PC-9 (cell line): ENCODE results near the gene METTL13. TPM values are rescaled to one million over a fixed set of nuclear protein-coding genes. Genes with fewer than 3 reads are reported as not detected.

Source experiments
- BruUV-seq: library from RNA; stranded (reverse); fragments of 400-500 nt; replicated peaks from 2 replicates; lab custom pipeline; 2021; lab: Mats Ljungman, UMichigan
- CTCF ChIA-PET: fragments of 300-600 bp; sonication (Branson Sonifier 250); formaldehyde crosslinking; loops from one replicate; lab custom pipeline; 2022; ENCODE audit warnings: antibody characterized with exemption; lab: Charles Lee
- POLR2A ChIA-PET: fragments of 300-600 bp; sonication (Branson Sonifier 250); formaldehyde crosslinking; loops from one replicate; lab custom pipeline; 2022; ENCODE audit warnings: antibody characterized with exemption; ENCODE audit not compliant: unreplicated experiment; lab: Charles Lee
- DNase-seq, 2 experiments: peaks; one replicate each; pipeline versions ENCODE4 v3.0.0 to v3.0.0-alpha.2; 2015 to 2022; ENCODE audit warnings: mixed read lengths in 1 of 2
- H2AFZ ChIP-seq: fragments of 200-600 bp; sonication (generic); 2 replicates; pipeline ENCODE4 v1.8.1; 2017; ENCODE audit warnings: antibody characterized with exemption
- H3F3A ChIP-seq: fragments of 200-600 bp; sonication (generic); 2 replicates; pipeline ENCODE4 v1.8.1; 2017; ENCODE audit warnings: antibody characterized with exemption, mild to moderate bottlenecking, low read depth; ENCODE audit not compliant: insufficient read depth
- H3K27ac ChIP-seq: fragments of 200-600 bp; sonication (generic); 2 replicates; pipeline ENCODE4 v1.6.1; 2016; ENCODE audit warnings: mixed run types
- H3K27me3 ChIP-seq: fragments of 200-600 bp; sonication (generic); 2 replicates; pipeline ENCODE4 v1.6.1; 2016; ENCODE audit warnings: low read depth, mixed run types; ENCODE audit not compliant: insufficient read depth
- H3K36me3 ChIP-seq: fragments of 200-600 bp; sonication (generic); 2 replicates; pipeline ENCODE4 v1.6.1; 2016; ENCODE audit warnings: low read depth, mixed run types
- H3K4me1 ChIP-seq: fragments of 200-600 bp; sonication (generic); replicated peaks from 2 replicates; pipeline ENCODE4 v1.6.1; 2016; ENCODE audit warnings: mixed run types; ENCODE audit not compliant: insufficient read depth
- H3K4me2 ChIP-seq: fragments of 200-600 bp; sonication (generic); 2 replicates; pipeline ENCODE4 v1.6.1; 2017; ENCODE audit warnings: mixed run types
- H3K4me3 ChIP-seq: fragments of 200-600 bp; sonication (generic); 2 replicates; pipeline ENCODE4 v1.6.1; 2016; ENCODE audit warnings: mixed run types
- H3K79me2 ChIP-seq: fragments of 200-600 bp; sonication (generic); 2 replicates; pipeline ENCODE4 v1.6.1; 2017; ENCODE audit warnings: low read depth, mixed run types
- H3K9me2 ChIP-seq: fragments of 200-600 bp; sonication (generic); 2 replicates; pipeline ENCODE4 v1.8.1; 2017; ENCODE audit warnings: mild to moderate bottlenecking; ENCODE audit not compliant: insufficient read depth
- H3K9me3 ChIP-seq: fragments of 200-600 bp; sonication (generic); 2 replicates; pipeline ENCODE4 v1.8.1; 2016; ENCODE audit warnings: low read depth; ENCODE audit not compliant: insufficient read depth
- H4K20me1 ChIP-seq: fragments of 200-600 bp; sonication (generic); 2 replicates; pipeline ENCODE4 v1.8.1; 2017; ENCODE audit not compliant: insufficient read depth
- CTCF ChIP-seq: fragments of 200-600 bp; sonication (generic); conservative IDR thresholded peaks from 2 replicates; pipeline ENCODE4 v1.6.1; 2017; ENCODE audit warnings: mixed run types, antibody characterized with exemption, mild to moderate bottlenecking, moderate library complexity
- EZH2 ChIP-seq: fragments of 200-600 bp; sonication (generic); IDR thresholded peaks from 2 replicates; pipeline ENCODE4 v1.8.0; 2017; ENCODE audit warnings: antibody characterized with exemption, low read depth
- intact Hi-C: fragments of 100-400 bp; cut with micrococcal nuclease; formaldehyde crosslinking; loops from one replicate; pipeline ENCODE4 v1.10.0; 2022; ENCODE audit not compliant: unreplicated experiment
- total RNA-seq: library from RNA; stranded (reverse); gene quantifications from 2 replicates; pipeline ENCODE4 v1.2.3, GENCODE V29; 2021

The METTL13 gene
- total RNA-seq, 1 experiment from 2014 or later, result 32.2 TPM

- ChIA-PET POLR2A (no interaction called here), CTCF (interaction anchor here (0.7 kb wide), 1 partner anchor 653 kb away, joined by 3 read pairs; no protein-coding TSS in a partner anchor)
- H3K9me2 ChIP-seq, result no peaks in the 10 kb centered on the region
- no peak overlapping the region for H2AFZ ChIP-seq
- intact Hi-C loops, result no loop called here
- no peak for TF ChIP-seq EZH2
- no peak for TF ChIP-seq CTCF
- no peaks in the 10 kb centered on the region for H4K20me1 ChIP-seq
- no peaks in the 10 kb centered on the region for H3K36me3 ChIP-seq
- H3K27me3 ChIP-seq, result peaks cover 5% of the 10 kb centered on the region; the same call in 1 of the 2 replicates
- no peaks in the 10 kb centered on the region; the same call in 1 of the 2 replicates for H3K9me3 ChIP-seq
- no peaks in the 10 kb centered on the region for H3K79me2 ChIP-seq
- no peak overlapping the region for H3K4me2 ChIP-seq
- no peaks in the 10 kb centered on the region for H3F3A ChIP-seq
- H3K27ac ChIP-seq, result no peak overlapping the region
- no peak for DNase-seq
- BruUV-seq, result no TSS peak
- H3K4me1 ChIP-seq, result no peaks in the 10 kb centered on the region
- no peak overlapping the region for H3K4me3 ChIP-seq
Observed at GRCh38 chr1:171844381-171844780, 62.9 kb downstream of the METTL13 start.

DNA sequence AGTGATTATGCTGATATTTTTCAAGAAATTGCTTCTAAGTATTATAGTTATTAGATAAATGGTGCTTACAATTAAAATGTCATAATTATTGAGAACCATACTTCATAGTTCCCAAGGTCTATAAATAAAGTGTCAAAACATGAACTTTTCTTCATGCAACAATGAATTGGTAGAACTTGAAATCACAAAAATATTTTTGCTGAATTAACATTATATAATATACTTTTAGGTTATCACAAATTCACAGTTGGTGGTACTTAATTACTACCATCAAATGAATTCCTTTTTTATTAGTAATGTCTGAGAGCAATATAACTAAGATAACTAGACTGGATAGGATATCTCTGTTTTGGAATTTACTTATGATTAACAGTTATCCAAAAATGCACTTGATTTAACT, 64.5 kb downstream of the METTL13 start:
- intact Hi-C loops, result no loop called here
- no peaks in the 10 kb centered on the region for H4K20me1 ChIP-seq
- no peak overlapping the region for H3K4me3 ChIP-seq
- DNase-seq, result no peak
- ChIA-PET CTCF (no interaction called here), POLR2A (no interaction called here)
- no peak overlapping the region for H2AFZ ChIP-seq
- BruUV-seq, result no TSS peak
- H3K27me3 ChIP-seq, result peaks cover 1% of the 10 kb centered on the region; the same call in 1 of the 2 replicates
- H3K27ac ChIP-seq, result no peak overlapping the region
- TF ChIP-seq CTCF, result no peak
- no peak for TF ChIP-seq EZH2
- no peak overlapping the region for H3K4me2 ChIP-seq
- H3K36me3 ChIP-seq, result no peaks in the 10 kb centered on the region
- no peaks in the 10 kb centered on the region for H3K79me2 ChIP-seq
- H3K9me2 ChIP-seq, result no peaks in the 10 kb centered on the region
- no peaks in the 10 kb centered on the region for H3K4me1 ChIP-seq
- H3K9me3 ChIP-seq, result no peaks in the 10 kb centered on the region; the same call in 1 of the 2 replicates
- H3F3A ChIP-seq, result no peaks in the 10 kb centered on the region

Other genes starting within 250 kb of the METTL13 start
- not detected in 2 replicates for gene MYOCOS, start 159.4 kb upstream of the METTL13 start, total RNA-seq
- not detected in 2 replicates for gene MYOC, start 129.0 kb upstream of the METTL13 start, total RNA-seq
- 5.2 and 9.8 TPM in 2 replicates for gene VAMP4, start 39.6 kb upstream of the METTL13 start, total RNA-seq
- gene DNM3, start 59.8 kb downstream of the METTL13 start, total RNA-seq, result 0.78 and 1.7 TPM in 2 replicates